TTC549 (cell line): Measurements from ENCODE around the gene ARHGAP32.
"Not testable (repeated sequence)": the region's sequence is repeated elsewhere in the genome, so short reads cannot be mapped to it uniquely, and the experiment has no call there.

ENCODE experiments used
- FAIRE-seq: peaks from 2 replicates; lab custom pipeline; 2012; peaks lifted over from hg19 to GRCh38; lab: Jason Lieb, UNC

The ARHGAP32 gene

DNA sequence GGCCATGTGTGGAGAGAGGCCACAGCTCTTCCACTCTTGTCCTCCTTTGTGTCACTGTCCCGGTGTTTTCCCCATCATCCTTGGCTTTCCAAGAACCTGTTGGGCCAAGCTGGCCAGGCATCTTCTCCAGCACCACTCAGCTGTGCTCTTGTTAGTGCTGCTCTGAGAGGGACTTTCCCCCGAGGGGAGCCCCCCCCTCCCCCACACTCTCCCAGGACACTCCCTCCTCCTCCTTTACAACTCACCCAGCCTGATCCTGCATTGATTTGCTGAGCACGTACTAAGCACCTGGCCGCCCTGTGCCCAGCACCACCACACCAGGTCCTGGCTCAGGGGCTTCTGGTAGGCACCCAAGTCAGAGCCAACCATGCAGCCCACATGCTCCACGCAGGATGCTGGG is 262.7 kb downstream of the ARHGAP32 start:
- no peak for FAIRE-seq

DNA sequence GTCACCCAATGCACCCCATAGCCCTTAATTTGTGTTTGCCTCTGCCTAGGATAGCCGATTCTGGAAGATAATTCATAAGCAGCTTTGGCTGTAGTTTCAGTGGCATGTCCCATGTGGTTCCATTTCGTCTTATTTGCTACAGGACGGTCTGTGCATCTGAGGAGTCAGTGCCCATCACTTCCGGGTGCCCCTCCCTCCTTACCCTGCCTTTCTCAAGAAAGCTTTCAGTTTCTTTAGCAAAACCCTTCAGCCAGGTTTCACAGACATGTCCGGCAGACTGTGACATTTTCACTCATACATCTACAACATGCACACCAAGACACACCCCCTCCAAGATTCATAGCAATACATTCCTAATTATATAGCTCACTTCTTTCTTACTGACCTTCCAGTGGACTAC is 263.7 kb downstream of the ARHGAP32 start:
- no peak for FAIRE-seq

DNA sequence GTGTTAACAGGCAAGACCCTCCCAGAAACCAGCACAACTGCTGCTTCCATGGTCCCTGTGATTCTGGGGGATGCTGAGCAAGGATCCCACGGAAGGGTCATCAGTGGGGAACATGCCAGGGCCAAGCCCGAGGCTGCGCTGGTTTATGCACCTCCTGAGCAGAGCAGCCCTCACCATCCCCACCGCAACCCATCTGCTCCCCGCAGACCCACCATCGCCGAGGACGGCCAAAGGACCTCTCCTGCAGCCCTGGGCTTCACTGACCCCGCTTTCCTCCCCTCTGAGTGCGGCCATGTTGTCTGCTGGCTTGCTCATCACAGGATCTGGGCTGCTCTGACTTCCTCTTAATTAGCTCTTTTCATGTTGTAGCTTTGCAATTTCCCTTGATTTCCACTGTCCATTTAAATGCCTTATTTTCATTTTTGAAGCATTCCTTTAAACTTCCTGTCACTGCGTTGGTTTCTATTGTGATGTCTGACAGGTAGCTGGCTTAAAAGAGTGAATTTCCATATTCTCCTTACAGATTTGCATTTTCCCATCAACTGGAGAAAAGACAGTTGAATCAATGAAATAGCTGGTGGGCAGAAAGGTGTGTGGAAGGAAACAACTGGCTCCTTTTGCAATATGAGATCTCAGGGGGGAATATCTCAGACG is 264.3 kb downstream of the ARHGAP32 start:
- FAIRE-seq = no peak

DNA sequence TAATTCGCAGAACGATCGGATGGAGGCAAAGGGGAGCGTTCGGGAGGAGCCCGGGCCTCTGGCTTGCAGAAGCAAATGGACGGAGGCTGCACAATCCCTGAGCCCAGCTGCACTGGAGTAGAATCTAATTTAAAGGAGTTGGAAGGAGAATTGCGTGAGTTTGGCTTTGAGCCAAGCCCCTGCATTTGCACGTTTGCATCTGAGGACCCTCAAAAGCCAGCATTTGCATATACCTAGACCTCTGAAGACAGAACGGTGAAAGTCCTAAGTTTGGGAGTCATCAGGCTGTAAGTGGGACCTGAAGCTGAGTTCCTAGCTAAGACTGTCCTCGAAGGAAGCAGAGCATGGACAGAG is 265.0 kb downstream of the ARHGAP32 start:
- no peak for FAIRE-seq

DNA sequence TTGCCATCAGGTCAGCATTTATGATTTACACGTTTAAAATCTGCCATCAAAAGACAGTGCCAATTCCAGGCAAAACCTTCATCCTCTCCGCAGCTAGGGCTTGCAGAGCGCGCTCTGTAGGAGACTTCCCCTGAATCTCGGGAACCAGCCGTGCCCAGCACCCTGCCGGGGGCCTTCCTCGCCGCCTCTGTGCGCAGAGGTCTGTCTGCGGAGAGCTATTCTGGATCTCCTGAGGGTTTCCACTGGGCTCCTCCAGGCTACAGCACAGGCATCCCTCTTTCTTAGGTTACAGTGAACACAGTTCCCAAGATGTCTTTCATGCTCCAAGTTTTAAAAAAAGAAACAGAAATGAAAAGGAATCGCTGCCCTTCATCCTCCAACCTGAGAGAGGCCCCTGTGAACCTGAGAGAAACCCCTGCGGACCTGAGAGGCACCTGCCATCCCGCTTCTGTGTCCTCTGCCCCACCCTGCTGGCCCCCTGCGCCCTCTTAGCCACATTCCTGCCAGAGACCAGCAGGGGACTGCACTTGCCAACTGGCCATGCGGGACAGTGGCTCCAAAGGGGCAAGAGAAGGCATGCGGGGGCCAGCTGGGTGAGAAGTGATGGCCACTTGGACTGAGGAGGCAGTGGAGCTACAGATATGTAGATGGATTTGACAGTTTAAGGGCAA is 265.6 kb downstream of the ARHGAP32 start:
- no peak for FAIRE-seq

DNA sequence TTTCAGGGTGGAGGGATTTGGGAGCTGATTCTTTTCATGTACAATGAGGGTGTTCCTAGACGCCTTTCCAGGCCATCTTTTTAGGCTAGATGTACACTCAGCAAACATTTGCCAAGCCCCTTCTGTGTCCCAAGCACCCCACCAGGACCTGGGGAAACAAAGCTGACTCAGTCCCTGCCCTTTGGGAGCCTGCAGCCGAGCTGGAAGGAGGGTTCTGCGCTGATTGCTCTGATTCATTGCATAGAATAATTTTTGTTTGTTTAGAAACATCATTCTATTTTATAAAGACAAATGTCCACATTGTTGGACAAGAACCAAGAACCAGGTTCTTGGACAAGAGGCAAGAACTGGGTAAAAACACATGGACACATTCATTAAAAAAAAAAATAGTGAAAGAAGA is 266.1 kb downstream of the ARHGAP32 start:
- FAIRE-seq = no peak

DNA sequence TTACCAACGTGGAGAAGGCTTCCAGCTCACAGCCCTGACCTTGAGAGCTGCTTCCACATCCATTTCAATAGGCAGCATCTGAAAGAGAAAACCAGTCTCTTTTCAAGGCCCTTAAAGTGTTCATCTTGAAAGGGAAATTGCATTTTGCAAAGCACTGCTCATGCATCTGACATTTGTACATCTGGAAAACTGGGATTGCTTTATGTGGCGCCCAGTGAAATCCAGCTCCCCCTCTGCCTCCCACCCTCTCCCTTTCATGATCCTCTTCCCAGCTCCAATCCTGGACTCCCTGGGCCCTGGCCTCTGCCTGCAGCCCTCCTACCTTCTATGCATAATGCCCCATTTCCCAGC is 266.9 kb downstream of the ARHGAP32 start:
- FAIRE-seq = no peak

DNA sequence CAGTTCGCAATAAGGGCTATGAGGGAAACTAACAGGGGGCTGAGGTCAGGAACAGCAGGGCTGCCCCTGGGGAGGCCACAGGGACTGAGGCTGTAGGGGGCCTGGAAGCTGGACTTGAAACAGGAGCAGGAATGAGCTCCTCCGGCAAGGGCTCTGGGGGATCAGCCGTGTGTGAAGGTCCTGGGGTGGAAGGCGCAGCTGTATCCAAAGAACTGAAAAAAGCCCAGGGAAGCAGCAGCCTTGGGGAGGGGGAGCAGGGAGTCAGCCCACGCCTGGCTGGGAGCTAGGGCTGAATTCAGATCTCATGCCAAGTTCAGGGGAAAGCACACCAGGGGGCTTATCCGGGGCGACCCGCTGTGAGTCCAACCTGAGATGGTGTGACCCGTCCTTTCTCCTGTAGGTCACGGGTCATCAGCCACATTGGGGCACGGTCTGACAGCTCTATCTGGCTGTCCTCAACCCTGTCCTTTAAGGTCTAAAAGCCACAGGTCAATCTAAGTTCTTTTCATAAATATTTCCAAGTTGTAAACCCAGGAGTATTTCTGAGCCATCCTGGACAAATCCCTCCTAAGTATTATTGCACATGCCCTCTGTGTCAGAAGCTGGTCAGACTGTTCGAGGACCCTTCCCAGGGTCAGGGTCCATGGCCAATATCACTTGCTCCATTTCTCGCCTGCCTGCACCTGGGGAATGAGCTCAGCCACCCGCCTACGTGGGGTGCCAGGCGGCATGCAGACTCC is 267.4 kb downstream of the ARHGAP32 start:
- FAIRE-seq = no peak

DNA sequence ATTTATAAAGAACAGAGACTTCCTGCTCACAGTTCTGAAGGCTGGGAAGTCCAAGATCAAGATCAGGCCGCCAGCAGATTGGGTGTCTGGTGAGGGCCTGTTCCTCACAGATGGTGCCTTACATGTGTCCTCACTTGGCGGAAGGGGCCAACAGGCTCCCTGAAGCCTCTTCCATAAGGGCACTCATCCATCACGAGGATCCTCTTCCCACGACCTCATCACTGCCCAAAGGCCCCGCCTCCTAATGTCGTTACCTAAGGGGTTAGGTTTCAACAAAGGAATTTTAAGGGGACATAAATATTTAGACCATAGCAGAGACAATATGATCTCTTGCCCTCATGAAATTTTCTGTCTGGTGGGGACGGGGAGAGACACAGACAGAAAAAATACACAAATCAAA is 268.0 kb downstream of the ARHGAP32 start:
- no peak for FAIRE-seq

DNA sequence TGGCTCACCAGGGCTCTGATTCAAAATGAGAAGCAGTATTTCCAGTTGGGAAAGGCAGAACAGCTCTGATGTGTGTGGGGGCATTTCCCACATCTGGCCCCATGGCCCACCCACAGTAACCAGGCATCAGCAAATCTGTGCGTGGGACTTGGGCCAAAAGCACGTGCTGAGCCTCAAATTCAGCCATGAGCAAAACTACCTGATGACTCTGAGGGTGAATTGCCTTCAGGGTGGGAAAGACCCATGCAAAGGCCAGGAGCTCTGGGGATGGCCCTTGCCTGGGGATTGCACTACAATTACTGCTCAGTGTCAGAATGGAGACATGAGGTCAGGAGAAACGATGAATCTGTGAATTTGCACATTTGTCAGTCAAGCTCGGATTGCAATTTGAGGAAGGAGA is 270.3 kb downstream of the ARHGAP32 start:
- no peak for FAIRE-seq

DNA sequence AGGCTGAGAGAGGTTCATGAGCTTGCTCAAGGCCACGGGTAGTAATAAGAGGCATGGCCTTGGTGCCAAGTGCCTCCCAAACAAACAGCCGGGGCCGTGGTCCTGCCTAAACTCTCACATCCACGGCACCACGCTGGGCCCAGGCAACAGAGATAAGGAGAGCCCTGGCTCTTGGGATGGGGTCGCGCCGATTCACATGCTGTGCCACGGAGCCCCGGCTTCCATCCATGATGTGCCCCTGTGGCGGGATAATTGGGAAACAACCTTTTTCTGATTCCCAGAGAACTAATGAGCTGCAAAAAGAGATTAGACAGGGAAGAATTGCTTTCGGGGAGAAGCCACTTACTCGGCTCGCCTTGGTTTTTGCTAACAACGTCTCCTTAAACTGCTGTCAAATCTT is 271.5 kb downstream of the ARHGAP32 start:
- FAIRE-seq = no peak

DNA sequence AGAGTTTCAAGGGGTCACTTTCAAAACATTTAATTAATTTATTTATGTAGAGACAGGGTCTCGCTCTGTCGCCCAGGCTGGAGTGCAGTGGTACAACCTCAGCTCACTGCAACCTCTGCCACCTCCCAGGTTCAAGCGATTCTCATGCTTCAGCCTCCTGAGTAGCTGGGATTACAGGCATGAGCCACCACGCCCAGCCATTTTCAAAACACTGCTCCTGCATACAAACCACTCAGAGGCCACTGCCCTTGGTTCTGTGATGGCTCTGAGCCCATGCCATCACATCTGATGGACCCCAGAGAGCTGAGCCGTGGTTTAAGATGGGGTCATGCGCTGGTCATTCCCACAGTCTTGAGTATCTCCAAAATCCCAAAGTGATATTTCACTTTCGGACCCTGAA is 272.5 kb downstream of the ARHGAP32 start:
- FAIRE-seq = not testable (repeated sequence)

DNA sequence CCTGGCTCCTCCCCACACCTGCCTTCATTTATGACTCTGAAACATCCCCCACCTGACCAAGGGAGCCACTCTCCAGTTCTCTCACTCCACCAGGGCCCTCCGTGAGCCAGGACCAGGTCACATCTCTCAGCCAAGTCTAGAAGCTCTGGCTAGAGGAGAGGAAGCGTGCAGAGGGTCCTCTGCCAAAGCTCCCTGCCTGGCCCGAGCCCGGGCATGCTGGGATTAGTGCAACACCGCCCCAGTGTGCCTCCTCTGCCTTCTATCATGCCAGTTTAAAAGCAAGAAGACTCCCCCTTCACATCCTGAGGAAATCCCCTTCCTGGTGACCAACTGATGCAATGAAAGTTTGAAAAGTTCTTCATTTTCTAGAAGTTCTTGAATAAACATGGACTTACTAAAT is 272.9 kb downstream of the ARHGAP32 start:
- FAIRE-seq = no peak

DNA sequence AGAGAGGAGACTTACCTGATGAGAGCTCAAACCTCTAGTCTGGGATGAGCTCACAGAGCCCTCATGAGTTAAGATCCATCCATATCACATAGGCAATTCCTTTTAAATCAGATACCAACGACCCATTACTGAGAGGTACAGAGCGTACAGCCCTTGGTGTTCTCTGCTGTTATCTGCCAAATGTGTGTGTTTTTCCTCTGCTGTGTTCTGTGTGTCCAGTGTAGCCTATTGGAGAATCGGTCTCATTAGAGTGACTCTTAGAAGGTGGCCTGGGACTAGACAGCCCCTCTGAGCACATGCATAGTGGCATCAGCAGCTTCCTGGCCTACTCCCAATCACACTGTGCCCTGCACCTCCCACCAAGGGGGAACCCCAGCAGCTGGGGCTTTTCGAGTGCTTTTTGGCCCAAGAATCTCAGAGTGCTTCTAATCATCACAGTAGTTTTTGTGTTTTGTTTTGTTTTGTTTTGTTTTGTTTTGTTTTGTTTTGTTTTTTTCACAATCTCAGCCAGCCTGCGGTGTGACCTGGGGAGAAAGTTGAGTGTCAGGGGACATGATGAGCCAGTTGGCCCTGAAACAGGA is 274.9 kb downstream of the ARHGAP32 start:
- FAIRE-seq = no peak

DNA sequence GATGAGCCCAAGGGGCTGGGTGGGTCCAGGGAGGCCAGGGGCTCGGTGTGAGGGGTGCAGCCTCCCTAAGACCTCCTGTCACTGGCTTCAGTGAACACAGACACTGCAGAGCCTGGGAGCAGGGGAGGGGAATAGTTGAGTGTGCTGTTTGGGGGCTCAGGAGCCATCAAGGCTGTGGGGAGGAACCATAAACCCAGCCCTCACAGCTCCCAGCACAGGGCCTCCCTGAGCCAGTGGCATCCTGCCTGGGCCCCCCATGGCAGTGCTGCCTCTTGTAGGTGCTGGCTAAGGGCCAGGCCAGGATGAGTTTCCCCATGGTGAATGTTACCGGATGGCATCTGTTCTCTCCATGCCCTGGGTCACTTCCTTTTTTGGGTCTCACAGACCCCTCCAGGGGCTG is 275.4 kb downstream of the ARHGAP32 start:
- FAIRE-seq = no peak

DNA sequence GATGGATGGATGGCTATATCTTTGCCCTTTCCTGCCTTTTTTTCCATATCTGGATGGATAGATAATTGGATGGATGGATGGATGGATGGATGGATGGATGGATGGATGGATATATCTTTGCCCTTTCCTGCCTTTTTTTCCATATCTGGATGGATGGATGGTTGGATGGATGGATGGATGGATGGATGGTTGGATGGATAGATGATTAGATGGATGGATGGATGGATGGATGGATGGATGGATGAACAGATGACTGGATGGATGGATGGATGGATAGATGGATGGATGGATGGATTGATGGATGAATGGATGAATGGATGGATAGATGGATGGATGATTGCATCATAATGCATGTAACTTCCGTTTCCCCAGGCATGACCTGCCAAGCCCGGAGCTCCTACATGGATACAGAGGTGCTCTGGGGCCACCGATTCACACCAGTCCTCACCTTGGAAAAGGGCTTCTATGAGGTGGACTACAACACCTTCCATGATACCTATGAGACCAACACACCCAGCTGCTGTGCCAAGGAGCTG is 276.0 kb downstream of the ARHGAP32 start:
- FAIRE-seq = no peak

DNA sequence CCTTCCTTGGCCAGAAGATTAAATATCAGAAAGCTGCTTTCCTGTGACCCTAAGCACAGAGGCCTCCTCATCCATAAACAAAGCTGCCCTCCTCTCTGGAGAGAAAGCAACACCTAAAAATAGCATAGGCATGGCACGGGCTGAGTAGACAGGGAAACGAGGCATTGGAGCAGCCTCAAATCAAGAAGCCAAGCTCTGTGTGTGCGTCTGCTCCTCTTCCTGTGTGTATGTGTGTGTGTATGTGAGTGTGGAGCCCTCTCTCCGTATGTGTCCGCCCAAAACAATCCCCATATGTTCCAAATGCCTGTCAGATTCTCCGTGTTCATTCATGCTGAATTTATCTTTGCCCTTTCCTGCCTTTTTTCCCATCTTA is 277.0 kb downstream of the ARHGAP32 start:
- FAIRE-seq = no peak
